Measurements from ENCODE around the gene ENG. TPM values are rescaled to one million over a fixed set of nuclear protein-coding genes. Genes with fewer than 3 reads are reported as not detected.

ENG gene
- total RNA-seq, 1 experiment from 2014 or later: 0.76 TPM

- ChIA-PET RAD21 (ENCODE audit: low non-redundant PET in 1 of 2, low total read pairs in 2 of 2, uncharacterized antibody in 2 of 2, unreplicated experiment in 2 of 2) (no interaction called here), CTCF (interaction anchor here (1.0 kb wide), 1 partner anchor 169 kb away, joined by 4 read pairs; the partner anchor contains the start of gene TOR2A), POLR2A (interaction anchor here (1.0 kb wide), 1 partner anchor 14 kb away, joined by 3 read pairs; no protein-coding TSS in a partner anchor)
- Histone ChIP-seq H2AFZ (ENCODE audit: low read depth, low read length, poor library complexity, severe bottlenecking) (no peak overlapping the region), H3K9me3 (ENCODE audit: control insufficient read depth in 1 of 2, insufficient read depth in 1 of 2, low read depth in 1 of 2, low read length in 2 of 2) (no peaks in the 10 kb centered on the region), H3K9ac (ENCODE audit: low read length) (peak overlapping the region; percentile 17; the same call in 1 of the 2 replicates), H3K79me2 (ENCODE audit: insufficient read depth, low read length) (peaks cover 3% of the 10 kb centered on the region; the same call in 1 of the 2 replicates), H3K4me2 (ENCODE audit: low read length) (peak overlapping the region; percentile 52), H3K36me3 (ENCODE audit: control insufficient read depth in 1 of 2, insufficient read depth in 2 of 2, low read length in 2 of 2) (peaks cover 0 to 7% of the 10 kb centered on the region in 2 experiments; a peak in 1 of 4 replicates), H3K4me1 (ENCODE audit: control insufficient read depth in 1 of 2, insufficient read depth in 2 of 2, low read length in 2 of 2) (peaks cover 26 to 50% of the 10 kb centered on the region in 2 experiments), H3K27me3 (ENCODE audit: insufficient read depth, low read length) (no peaks in the 10 kb centered on the region), H3K27ac (ENCODE audit: low read depth, low read length) (peak overlapping the region; percentile 30; the same call in 1 of the 2 replicates), H3K4me3 (replicated peaks in 1 of 2; ENCODE audit: low read depth in 1 of 2, low read length in 2 of 2) (no peak overlapping the region), H3K9me2 (ENCODE audit: insufficient read depth) (no peaks in the 10 kb centered on the region), H4K20me1 (ENCODE audit: insufficient read depth) (no peaks in the 10 kb centered on the region)
- intact Hi-C loops (cut with micrococcal nuclease): no loop called here
- no peak for ATAC-seq
- TF ChIP-seq RAD21 (IDR thresholded peaks at IDR 0.05; ENCODE audit: low read depth) (no peak), POLR2AphosphoS5 (IDR thresholded peaks at IDR 0.05; ENCODE audit: low read depth, low read length) (0 out of 2 replicates have a peak, but pooled peaks have one; percentile 24), EZH2 (IDR thresholded peaks at IDR 0.05) (no peak)
- no TSS peak for BruUV-seq (replicated peaks)
- no peak for DNase-seq (ENCODE audit: low read depth, low spot score)
Measured at GRCh38 chr9:127903557-127904475, 49.4 kb upstream of the ENG start.

- Histone ChIP-seq H3K79me2 (ENCODE audit: insufficient read depth, low read length) (peaks cover 3% of the 10 kb centered on the region; the same call in 1 of the 2 replicates), H3K9ac (ENCODE audit: low read length) (peak within 1 kb of the TSS; percentile 90), H3K4me3 (replicated peaks in 1 of 2; ENCODE audit: low read depth in 1 of 2, low read length in 2 of 2) (peak within 1 kb of the TSS; percentile 89 to 93), H3K4me2 (ENCODE audit: low read length) (peak within 1 kb of the TSS; percentile 94), H3K9me3 (ENCODE audit: control insufficient read depth in 1 of 2, insufficient read depth in 1 of 2, low read depth in 1 of 2, low read length in 2 of 2) (no peaks in the 10 kb centered on the region; a peak in 2 of 4 replicates), H3K36me3 (ENCODE audit: control insufficient read depth in 1 of 2, insufficient read depth in 2 of 2, low read length in 2 of 2) (peaks cover 10 to 19% of the 10 kb centered on the region in 2 experiments), H3K9me2 (ENCODE audit: insufficient read depth) (no peaks in the 10 kb centered on the region), H3K27me3 (ENCODE audit: insufficient read depth, low read length) (no peaks in the 10 kb centered on the region), H2AFZ (ENCODE audit: low read depth, low read length, poor library complexity, severe bottlenecking) (no peak within 1 kb of the TSS), H4K20me1 (ENCODE audit: insufficient read depth) (no peaks in the 10 kb centered on the region), H3K4me1 (ENCODE audit: control insufficient read depth in 1 of 2, insufficient read depth in 2 of 2, low read length in 2 of 2) (peaks cover 36 to 55% of the 10 kb centered on the region in 2 experiments), H3K27ac (ENCODE audit: low read depth, low read length) (peak within 1 kb of the TSS; percentile 92)
- ChIA-PET CTCF (interaction anchor here (0.6 kb wide), 1 partner anchor 29 kb away, joined by 4 read pairs; no protein-coding TSS in a partner anchor), RAD21 (ENCODE audit: low non-redundant PET in 1 of 2, low total read pairs in 2 of 2, uncharacterized antibody in 2 of 2, unreplicated experiment in 2 of 2) (no interaction called here), POLR2A (interaction anchor here (1.4 to 2.2 kb wide), 2 partner anchors 10 to 20 kb away, joined by 3 to 6 read pairs; no protein-coding TSS in a partner anchor)
- DNase-seq (ENCODE audit: low read depth, low spot score): no peak
- BruUV-seq (replicated peaks): no TSS peak
- intact Hi-C loops (cut with micrococcal nuclease): no loop called here
- peak; percentile 84 for ATAC-seq
- TF ChIP-seq JUND (IDR thresholded peaks at IDR 0.05) (no peak), ZFX (IDR thresholded peaks at IDR 0.05) (peak; percentile 74; the same call in 1 of the 2 replicates), POLR2AphosphoS5 (IDR thresholded peaks at IDR 0.05; ENCODE audit: low read depth, low read length) (peak; percentile 76), EGR1 (IDR thresholded peaks at IDR 0.05; ENCODE audit: low read depth) (0 out of 2 replicates have a peak, but pooled peaks have one; percentile 34), SIN3A (IDR thresholded peaks at IDR 0.05; ENCODE audit: low read depth) (no peak), SP1 (IDR thresholded peaks at IDR 0.05; ENCODE audit: low read depth) (no peak)
Measured at GRCh38 chr9:127899128-127899943, 44.9 kb upstream of the ENG start, which contains the start of gene ST6GALNAC6. ST6GALNAC6 (minus strand) TSS chr9:127899603; CDS start chr9:127897981, 1,622 bp downstream.
